Loucy (cell line): Measurements from ENCODE around the gene RBM39.

Experiments used
- EZH2phosphoT487 ChIP-seq: fragments of 200-600 bp; IDR thresholded peaks from 2 replicates; pipeline ENCODE4 v1.6.1; 2018; ENCODE audit warnings: antibody characterized with exemption, mild to moderate bottlenecking, moderate library complexity, borderline replicate concordance
- TF ChIP-seq, protein P1 (sequence below): fragments of 200-600 bp; sonication (generic); conservative IDR thresholded peaks from 2 replicates; pipeline ENCODE4 v1.5.1; 2014; ENCODE audit warnings: mild to moderate bottlenecking, antibody characterized with exemption, low read length

DNA sequence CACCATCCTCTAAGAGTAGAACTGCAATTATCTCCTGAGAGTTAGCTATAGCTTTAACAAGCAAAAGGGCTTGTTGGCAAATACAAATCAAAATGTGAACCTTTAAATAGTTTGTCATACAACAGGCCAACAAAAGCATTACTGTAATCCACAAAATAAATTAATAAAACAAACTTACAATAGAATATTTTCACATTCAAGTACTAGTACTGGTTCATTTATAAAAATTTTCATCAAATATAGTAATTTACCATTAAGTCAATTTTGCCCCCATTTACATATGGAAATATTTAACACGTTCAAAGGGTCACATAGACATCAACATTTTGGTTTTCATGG is 9.4 kb downstream of the RBM39 start:
- TF ChIP-seq, protein P1, sequence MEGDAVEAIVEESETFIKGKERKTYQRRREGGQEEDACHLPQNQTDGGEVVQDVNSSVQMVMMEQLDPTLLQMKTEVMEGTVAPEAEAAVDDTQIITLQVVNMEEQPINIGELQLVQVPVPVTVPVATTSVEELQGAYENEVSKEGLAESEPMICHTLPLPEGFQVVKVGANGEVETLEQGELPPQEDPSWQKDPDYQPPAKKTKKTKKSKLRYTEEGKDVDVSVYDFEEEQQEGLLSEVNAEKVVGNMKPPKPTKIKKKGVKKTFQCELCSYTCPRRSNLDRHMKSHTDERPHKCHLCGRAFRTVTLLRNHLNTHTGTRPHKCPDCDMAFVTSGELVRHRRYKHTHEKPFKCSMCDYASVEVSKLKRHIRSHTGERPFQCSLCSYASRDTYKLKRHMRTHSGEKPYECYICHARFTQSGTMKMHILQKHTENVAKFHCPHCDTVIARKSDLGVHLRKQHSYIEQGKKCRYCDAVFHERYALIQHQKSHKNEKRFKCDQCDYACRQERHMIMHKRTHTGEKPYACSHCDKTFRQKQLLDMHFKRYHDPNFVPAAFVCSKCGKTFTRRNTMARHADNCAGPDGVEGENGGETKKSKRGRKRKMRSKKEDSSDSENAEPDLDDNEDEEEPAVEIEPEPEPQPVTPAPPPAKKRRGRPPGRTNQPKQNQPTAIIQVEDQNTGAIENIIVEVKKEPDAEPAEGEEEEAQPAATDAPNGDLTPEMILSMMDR: no peak
- TF ChIP-seq EZH2phosphoT487: no peak
